Measurements from ENCODE around the gene SAMM50.
"Not testable (repeated sequence)": the region's sequence is repeated elsewhere in the genome, so short reads cannot be mapped to it uniquely, and the experiment has no call there.

The SAMM50 gene

DNA sequence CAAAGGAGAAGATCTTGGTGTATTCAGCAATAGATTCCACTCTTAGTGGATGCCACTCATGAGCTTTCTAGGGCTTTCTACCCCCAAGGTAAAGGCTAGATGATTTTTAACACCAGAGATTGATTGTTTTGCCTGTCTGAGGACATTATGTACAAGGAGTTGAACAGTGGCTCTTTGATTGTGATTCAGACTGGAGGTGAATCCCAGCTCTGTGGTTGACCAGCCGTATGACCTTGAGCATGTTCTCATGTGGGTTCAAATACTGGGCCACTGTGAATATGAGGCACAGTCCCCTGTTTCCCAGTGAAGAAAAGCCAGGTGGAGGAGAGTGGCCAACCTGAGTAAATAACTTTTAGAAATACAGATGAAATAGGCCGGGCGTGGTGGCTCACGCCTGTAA, 44.9 kb downstream of the SAMM50 start:
- DNase-seq (ENCODE audit: low spot score in 2 of 2) (no peak), ATAC-seq (no peak)
- H3K4me1 Mint-ChIP-seq: peaks cover 27% of the 10 kb centered on the region
- no peak overlapping the region for H3K27ac Mint-ChIP-seq
- H3K36me3 Mint-ChIP-seq: peaks cover 44% of the 10 kb centered on the region
- H3K4me3 Mint-ChIP-seq: no peak overlapping the region
- H3K9me3 Mint-ChIP-seq: no peaks in the 10 kb centered on the region

DNA sequence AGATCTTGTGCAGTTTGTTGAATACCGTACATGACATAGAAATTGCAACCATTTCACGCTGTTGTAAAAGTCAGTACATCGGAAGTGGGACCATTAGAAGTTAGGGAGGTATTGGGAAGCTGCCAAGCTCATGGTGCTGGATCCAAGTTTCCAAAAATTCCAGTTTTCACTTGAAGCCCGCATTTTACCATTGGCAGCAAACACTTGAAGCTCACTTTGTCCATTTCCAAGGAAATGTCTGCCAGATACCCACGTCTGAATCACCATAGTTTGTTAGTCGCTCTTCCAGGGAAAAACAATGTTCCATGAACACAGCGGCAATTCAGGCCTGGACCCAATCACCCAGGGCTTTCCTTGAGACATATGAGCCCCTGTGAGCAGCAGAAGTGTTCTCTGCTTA, 46.3 kb downstream of the SAMM50 start:
- peaks cover 13% of the 10 kb centered on the region for H3K4me1 Mint-ChIP-seq
- H3K36me3 Mint-ChIP-seq: peaks cover 37% of the 10 kb centered on the region
- ATAC-seq (no peak), DNase-seq (ENCODE audit: low spot score in 2 of 2) (no peak)
- no peak overlapping the region for H3K27ac Mint-ChIP-seq
- no peaks in the 10 kb centered on the region for H3K9me3 Mint-ChIP-seq
- H3K4me3 Mint-ChIP-seq: no peak overlapping the region

- H3K27ac Mint-ChIP-seq: no peak overlapping the region
- H3K4me3 Mint-ChIP-seq: no peak overlapping the region
- ATAC-seq (no peak), DNase-seq (ENCODE audit: low spot score in 2 of 2) (no peak)
- H3K4me1 Mint-ChIP-seq: peaks cover 5% of the 10 kb centered on the region
- peaks cover 29% of the 10 kb centered on the region for H3K36me3 Mint-ChIP-seq
- H3K9me3 Mint-ChIP-seq: no peaks in the 10 kb centered on the region
These were observed 47.1 kb downstream of the SAMM50 start for GRCh38 chr22:44002324-44002723.

DNA sequence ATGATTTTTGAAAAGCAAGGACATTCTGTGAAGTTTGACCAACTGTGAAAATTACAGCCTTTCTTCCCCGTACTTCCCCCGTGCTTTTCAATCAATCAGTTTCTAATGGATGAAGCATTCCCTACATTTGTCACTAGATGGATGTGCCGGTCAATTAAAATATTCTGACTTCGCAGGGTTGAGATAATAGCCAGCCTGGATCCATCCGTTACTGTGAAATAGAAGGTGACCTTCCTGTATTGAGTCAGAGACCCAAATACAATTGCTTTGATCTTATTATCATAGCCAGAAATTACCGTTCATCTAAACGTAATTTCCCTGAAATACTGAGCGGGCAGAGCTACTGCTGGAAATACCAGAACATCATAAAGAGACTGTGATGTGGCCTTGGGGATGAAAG, 47.8 kb downstream of the SAMM50 start:
- Mint-ChIP-seq H3K4me3 (no peak overlapping the region), H3K4me1 (peaks cover 5% of the 10 kb centered on the region), H3K9me3 (no peaks in the 10 kb centered on the region), H3K27ac (peak overlapping the region; percentile 52), H3K36me3 (peaks cover 23% of the 10 kb centered on the region)
- ATAC-seq: no peak
- no peak for DNase-seq (ENCODE audit: low spot score in 2 of 2)

GRCh38 chr22:44003405-44004103, 48.3 kb downstream of the SAMM50 start:
- Mint-ChIP-seq H3K4me3 (no peak overlapping the region), H3K27ac (peak overlapping the region; percentile 52), H3K4me1 (peaks cover 5% of the 10 kb centered on the region), H3K36me3 (peaks cover 17% of the 10 kb centered on the region), H3K9me3 (no peaks in the 10 kb centered on the region)
- ATAC-seq: no peak
- DNase-seq (ENCODE audit: low spot score in 2 of 2): no peak

GRCh38 chr22:44004104-44004460, 48.8 kb downstream of the SAMM50 start:
- peaks cover 12% of the 10 kb centered on the region for H3K36me3 Mint-ChIP-seq
- DNase-seq (ENCODE audit: low spot score in 2 of 2) (no peak), ATAC-seq (no peak)
- H3K9me3 Mint-ChIP-seq: no peaks in the 10 kb centered on the region
- no peak overlapping the region for H3K4me3 Mint-ChIP-seq
- no peak overlapping the region for H3K27ac Mint-ChIP-seq
- peaks cover 5% of the 10 kb centered on the region for H3K4me1 Mint-ChIP-seq

GRCh38 chr22:44005524-44005923, 50.3 kb downstream of the SAMM50 start:
- H3K36me3 Mint-ChIP-seq: peaks cover 8% of the 10 kb centered on the region
- peaks cover 5% of the 10 kb centered on the region for H3K4me1 Mint-ChIP-seq
- ATAC-seq (no peak), DNase-seq (ENCODE audit: low spot score in 2 of 2) (no peak)
- no peak overlapping the region for H3K4me3 Mint-ChIP-seq
- H3K27ac Mint-ChIP-seq: no peak overlapping the region
- H3K9me3 Mint-ChIP-seq: no peaks in the 10 kb centered on the region

DNA sequence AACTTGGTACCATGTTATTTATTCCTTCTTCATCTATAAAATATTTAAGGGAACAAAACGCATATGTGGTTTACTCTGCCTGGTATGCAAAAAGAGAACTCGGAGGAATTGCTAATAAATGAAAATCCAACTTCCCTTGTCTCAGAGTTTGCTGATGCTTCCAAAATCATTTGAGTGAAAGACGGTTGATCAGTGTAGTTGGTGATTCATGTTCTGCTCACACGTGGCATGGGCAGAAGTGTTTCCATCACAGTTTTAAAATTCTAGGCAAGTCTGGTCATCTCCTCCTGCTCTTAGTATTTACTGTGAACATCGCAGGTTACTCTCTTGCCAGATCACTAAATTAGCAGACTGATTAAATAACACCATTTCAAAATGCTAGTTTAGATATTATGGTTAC, 56.9 kb downstream of the SAMM50 start:
- H3K27ac Mint-ChIP-seq: no peak overlapping the region
- no peaks in the 10 kb centered on the region for H3K4me1 Mint-ChIP-seq
- DNase-seq (ENCODE audit: low spot score in 2 of 2) (no peak), ATAC-seq (no peak)
- H3K9me3 Mint-ChIP-seq: no peaks in the 10 kb centered on the region
- no peaks in the 10 kb centered on the region for H3K36me3 Mint-ChIP-seq
- H3K4me3 Mint-ChIP-seq: no peak overlapping the region

- H3K9me3 Mint-ChIP-seq: no peaks in the 10 kb centered on the region
- DNase-seq (ENCODE audit: low spot score in 2 of 2): no peak
These were observed 57.3 kb downstream of the SAMM50 start for GRCh38 chr22:44012591-44012990.

GRCh38 chr22:44014241-44014640, 59.0 kb downstream of the SAMM50 start:
- no peaks in the 10 kb centered on the region for H3K9me3 Mint-ChIP-seq
- H3K27ac Mint-ChIP-seq: no peak overlapping the region
- ATAC-seq (no peak), DNase-seq (ENCODE audit: low spot score in 2 of 2) (no peak)
- no peaks in the 10 kb centered on the region for H3K4me1 Mint-ChIP-seq
- peaks cover 6% of the 10 kb centered on the region for H3K36me3 Mint-ChIP-seq
- no peak overlapping the region for H3K4me3 Mint-ChIP-seq

More at GRCh38 chr22:44012591-44012990, 57.3 kb downstream of the SAMM50 start:
- Mint-ChIP-seq H3K36me3 (no peaks in the 10 kb centered on the region), H3K27ac (no peak overlapping the region), H3K4me1 (no peaks in the 10 kb centered on the region), H3K4me3 (no peak overlapping the region)
- no peak for ATAC-seq

GRCh38 chr22:44016586-44016985, 61.3 kb downstream of the SAMM50 start:
- H3K4me3 Mint-ChIP-seq; H3K27ac Mint-ChIP-seq; H3K9me3 Mint-ChIP-seq; DNase-seq (ENCODE audit: low spot score in 2 of 2); H3K4me1 Mint-ChIP-seq; ATAC-seq: not testable (repeated sequence)
- H3K36me3 Mint-ChIP-seq: peaks cover 15% of the 10 kb centered on the region

GRCh38 chr22:44018594-44018993, 63.4 kb downstream of the SAMM50 start:
- H3K4me1 Mint-ChIP-seq: peaks cover 20% of the 10 kb centered on the region
- no peaks in the 10 kb centered on the region for H3K9me3 Mint-ChIP-seq
- no peak for DNase-seq (ENCODE audit: low spot score in 2 of 2)
- no peak overlapping the region for H3K4me3 Mint-ChIP-seq
- no peak overlapping the region for H3K27ac Mint-ChIP-seq
- H3K36me3 Mint-ChIP-seq: peaks cover 20% of the 10 kb centered on the region
- no peak for ATAC-seq

DNA sequence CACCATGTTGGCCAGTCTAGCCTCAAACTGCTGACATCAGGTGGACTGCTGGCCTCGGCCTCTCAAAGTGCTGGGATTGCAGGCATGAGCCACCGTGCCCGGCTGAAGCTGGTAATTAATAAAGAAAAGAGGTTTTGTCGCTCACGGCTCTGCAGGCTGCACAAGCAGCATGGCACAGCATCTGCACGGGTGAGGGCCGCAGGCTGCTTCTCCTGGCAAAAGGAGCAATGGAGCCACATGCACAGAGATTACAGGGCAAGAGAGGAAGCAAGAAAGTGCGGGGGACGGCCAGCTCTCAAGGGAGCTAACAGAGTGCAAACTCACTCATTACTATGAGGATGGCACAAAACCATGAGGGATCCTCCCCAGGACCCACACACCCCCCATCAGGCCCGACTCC, 64.2 kb downstream of the SAMM50 start:
- H3K4me1 Mint-ChIP-seq: peaks cover 23% of the 10 kb centered on the region
- peaks cover 20% of the 10 kb centered on the region for H3K36me3 Mint-ChIP-seq
- no peaks in the 10 kb centered on the region for H3K9me3 Mint-ChIP-seq
- DNase-seq (ENCODE audit: low spot score in 2 of 2): no peak
- no peak overlapping the region for H3K4me3 Mint-ChIP-seq
- no peak for ATAC-seq
- H3K27ac Mint-ChIP-seq: no peak overlapping the region

DNA sequence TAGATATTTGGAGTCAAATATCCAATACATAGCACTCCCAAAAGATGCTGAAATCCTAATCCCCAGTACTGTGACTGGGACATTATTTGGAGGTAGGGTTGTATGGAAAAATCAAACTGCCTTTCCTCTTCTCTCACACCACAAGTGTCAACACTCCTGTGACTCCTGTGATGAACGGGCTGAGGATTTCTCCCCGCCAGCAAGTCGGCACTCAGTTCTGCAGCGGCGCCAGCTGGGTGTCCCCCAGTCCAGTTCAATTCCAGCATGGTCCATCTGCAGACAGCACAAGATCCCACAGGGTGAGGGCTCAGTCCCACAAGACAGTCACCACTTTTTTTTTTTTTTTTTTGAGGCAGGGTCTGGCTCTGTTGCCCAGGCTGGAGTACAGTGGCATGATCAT, 64.6 kb downstream of the SAMM50 start:
- Mint-ChIP-seq H3K36me3 (peaks cover 20% of the 10 kb centered on the region), H3K27ac (no peak overlapping the region), H3K9me3 (no peaks in the 10 kb centered on the region), H3K4me1 (peaks cover 23% of the 10 kb centered on the region), H3K4me3 (no peak overlapping the region)
- DNase-seq (ENCODE audit: low spot score in 2 of 2) (no peak), ATAC-seq (no peak)

DNA sequence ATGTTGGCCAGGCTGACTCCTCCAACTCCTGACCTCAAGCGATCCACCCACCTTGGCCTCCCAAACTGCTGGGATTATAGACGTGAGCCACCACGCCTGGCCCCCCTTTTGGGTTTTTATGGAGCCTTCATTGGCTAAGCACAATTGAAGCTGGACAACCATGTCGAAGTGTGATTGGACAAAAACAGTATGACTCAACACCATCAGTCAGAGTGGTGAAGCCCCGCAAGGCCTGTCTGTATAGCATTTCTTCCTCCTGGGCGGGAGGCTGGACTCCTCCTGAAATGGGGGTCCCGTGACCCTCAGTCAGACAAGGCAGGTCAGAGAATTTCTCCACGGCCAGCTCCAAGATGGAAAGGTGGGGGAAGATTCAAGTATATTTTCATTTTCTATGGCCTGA, 65.7 kb downstream of the SAMM50 start:
- Mint-ChIP-seq H3K4me1 (peaks cover 34% of the 10 kb centered on the region), H3K27ac (peak overlapping the region; percentile 81), H3K36me3 (peaks cover 20% of the 10 kb centered on the region), H3K4me3 (peak overlapping the region; percentile 20), H3K9me3 (no peaks in the 10 kb centered on the region)
- ATAC-seq: no peak
- DNase-seq (ENCODE audit: low spot score in 2 of 2): no peak

DNA sequence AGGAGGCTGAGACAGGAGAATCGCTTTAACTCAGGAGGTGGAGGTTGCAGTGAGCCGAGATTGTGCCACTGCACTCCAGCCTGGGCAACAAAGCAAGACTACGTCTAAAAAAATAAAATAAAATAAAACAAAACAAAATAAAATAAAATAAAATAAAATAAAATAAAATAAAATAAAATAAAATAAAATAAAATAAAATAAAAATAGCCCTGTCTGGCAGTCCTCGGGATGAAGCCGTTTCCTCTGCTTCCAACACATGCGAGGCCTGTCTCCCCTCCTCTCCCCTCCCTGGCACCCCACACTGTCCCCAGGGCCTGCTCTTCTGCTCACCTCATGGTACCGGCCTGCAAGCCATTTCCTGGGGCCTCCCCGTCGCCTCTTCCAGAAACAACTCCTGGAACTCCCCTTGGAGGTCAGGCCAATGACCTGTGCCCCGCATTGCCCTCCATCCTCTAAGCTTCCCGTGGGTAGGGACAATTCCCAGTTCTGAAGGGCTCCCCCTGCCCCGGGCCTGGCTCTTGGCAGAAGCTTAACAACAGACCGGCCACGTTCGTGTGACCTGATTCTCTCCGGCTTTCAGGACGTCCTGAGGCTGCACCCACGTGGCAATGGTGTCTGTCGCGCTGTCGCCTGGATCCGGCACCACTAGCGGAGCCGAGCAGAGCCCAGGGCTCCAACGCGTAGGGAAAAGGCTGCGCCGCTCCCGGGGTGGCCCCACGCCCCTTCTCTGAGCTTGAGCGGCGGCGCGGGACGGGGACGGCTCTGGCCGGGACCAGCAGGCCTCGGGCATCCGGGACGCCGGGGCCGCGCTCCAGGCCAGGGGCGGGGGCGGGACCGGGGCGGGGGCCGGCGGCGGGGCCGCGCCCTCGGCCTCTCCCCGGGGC, 68.4 kb downstream of the SAMM50 start:
- peak overlapping the region; percentile 92 for H3K27ac Mint-ChIP-seq
- no peaks in the 10 kb centered on the region for H3K9me3 Mint-ChIP-seq
- ATAC-seq (peak; percentile 67), DNase-seq (ENCODE audit: low spot score in 2 of 2) (peak; percentile 43 to 83)
- peaks cover 57% of the 10 kb centered on the region for H3K4me1 Mint-ChIP-seq
- H3K4me3 Mint-ChIP-seq: peak overlapping the region; percentile 85
- H3K36me3 Mint-ChIP-seq: peaks cover 25% of the 10 kb centered on the region

Data from stimulated activated effector memory CD8-positive, alpha-beta T cell treated with anti-CD3 and anti-CD28 coated beads, Interleukin-12 subunit alpha, Interleukin-12 subunit beta, amount 100 ng/mL, for 72 hours (primary cell).